ENCODE results near the gene SCN9A.

DNA sequence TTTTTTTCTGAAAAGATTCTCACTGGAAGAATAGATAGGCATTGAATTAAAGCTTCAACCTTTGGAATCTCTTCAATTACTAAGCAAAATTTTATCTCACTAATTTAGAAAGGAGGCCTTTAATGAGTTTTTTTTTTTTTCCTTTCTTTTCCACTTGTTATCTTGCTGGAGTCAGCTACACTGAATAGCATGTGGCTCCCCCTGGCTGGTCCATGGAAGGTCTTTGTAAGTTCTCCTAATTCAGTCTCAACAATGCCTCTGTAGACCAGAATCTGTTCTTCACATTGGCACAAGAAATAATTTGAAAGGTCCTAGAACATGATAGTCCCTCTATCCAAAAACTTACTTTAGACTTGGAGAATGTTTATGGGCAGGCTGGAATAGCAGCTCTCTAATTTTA is 223.7 kb downstream of the SCN9A start:
- TF ChIP-seq, protein P1, sequence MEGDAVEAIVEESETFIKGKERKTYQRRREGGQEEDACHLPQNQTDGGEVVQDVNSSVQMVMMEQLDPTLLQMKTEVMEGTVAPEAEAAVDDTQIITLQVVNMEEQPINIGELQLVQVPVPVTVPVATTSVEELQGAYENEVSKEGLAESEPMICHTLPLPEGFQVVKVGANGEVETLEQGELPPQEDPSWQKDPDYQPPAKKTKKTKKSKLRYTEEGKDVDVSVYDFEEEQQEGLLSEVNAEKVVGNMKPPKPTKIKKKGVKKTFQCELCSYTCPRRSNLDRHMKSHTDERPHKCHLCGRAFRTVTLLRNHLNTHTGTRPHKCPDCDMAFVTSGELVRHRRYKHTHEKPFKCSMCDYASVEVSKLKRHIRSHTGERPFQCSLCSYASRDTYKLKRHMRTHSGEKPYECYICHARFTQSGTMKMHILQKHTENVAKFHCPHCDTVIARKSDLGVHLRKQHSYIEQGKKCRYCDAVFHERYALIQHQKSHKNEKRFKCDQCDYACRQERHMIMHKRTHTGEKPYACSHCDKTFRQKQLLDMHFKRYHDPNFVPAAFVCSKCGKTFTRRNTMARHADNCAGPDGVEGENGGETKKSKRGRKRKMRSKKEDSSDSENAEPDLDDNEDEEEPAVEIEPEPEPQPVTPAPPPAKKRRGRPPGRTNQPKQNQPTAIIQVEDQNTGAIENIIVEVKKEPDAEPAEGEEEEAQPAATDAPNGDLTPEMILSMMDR (IDR thresholded peaks at IDR 0.05) = no peak
- TF ChIP-seq POLR2AphosphoS5 (IDR thresholded peaks at IDR 0.05) = no peak
